Epithelial cell of esophagus (primary cell): ENCODE results near the gene MEG3.

Experiments used
- DNase-seq: peaks from one replicate; pipeline ENCODE4 v3.0.0; 2010; ENCODE audit warnings: low read depth
- H3K4me3 ChIP-seq: 2 replicates; pipeline ENCODE4 v1.5.1; 2011; ENCODE audit warnings: mild to moderate bottlenecking, low read length, control low read depth
- TF ChIP-seq, protein P1 (sequence below): IDR thresholded peaks from 2 replicates; pipeline ENCODE4 v1.5.1; 2011; ENCODE audit warnings: low read depth, mild to moderate bottlenecking, low read length, control low read depth, inconsistent platforms; ENCODE audit not compliant: insufficient read depth; ENCODE audit errors: missing control alignments

The MEG3 gene

DNA sequence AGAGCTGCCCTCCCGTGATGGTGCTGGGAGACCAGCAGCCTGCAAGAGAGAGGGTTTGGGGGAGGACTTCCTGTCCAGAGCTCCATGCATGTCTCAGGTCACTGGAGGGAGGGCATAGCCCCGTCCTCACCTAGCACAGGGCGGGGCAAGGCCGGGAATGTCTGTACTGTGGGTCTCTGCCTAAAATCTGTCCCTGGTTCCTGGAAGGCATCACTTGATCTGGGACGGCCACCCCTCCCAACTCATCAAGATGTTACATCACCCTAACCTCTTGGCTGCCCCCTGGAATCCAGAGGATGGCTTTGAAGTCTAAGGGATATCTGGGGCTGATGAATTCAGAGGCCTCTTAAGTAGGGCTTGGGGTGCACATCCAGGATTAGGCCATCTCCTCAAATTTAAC is 37.0 kb upstream of the MEG3 start:
- DNase-seq: no peak
- H3K4me3 ChIP-seq: no peak overlapping the region
- TF ChIP-seq, protein P1, sequence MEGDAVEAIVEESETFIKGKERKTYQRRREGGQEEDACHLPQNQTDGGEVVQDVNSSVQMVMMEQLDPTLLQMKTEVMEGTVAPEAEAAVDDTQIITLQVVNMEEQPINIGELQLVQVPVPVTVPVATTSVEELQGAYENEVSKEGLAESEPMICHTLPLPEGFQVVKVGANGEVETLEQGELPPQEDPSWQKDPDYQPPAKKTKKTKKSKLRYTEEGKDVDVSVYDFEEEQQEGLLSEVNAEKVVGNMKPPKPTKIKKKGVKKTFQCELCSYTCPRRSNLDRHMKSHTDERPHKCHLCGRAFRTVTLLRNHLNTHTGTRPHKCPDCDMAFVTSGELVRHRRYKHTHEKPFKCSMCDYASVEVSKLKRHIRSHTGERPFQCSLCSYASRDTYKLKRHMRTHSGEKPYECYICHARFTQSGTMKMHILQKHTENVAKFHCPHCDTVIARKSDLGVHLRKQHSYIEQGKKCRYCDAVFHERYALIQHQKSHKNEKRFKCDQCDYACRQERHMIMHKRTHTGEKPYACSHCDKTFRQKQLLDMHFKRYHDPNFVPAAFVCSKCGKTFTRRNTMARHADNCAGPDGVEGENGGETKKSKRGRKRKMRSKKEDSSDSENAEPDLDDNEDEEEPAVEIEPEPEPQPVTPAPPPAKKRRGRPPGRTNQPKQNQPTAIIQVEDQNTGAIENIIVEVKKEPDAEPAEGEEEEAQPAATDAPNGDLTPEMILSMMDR: no peak

DNA sequence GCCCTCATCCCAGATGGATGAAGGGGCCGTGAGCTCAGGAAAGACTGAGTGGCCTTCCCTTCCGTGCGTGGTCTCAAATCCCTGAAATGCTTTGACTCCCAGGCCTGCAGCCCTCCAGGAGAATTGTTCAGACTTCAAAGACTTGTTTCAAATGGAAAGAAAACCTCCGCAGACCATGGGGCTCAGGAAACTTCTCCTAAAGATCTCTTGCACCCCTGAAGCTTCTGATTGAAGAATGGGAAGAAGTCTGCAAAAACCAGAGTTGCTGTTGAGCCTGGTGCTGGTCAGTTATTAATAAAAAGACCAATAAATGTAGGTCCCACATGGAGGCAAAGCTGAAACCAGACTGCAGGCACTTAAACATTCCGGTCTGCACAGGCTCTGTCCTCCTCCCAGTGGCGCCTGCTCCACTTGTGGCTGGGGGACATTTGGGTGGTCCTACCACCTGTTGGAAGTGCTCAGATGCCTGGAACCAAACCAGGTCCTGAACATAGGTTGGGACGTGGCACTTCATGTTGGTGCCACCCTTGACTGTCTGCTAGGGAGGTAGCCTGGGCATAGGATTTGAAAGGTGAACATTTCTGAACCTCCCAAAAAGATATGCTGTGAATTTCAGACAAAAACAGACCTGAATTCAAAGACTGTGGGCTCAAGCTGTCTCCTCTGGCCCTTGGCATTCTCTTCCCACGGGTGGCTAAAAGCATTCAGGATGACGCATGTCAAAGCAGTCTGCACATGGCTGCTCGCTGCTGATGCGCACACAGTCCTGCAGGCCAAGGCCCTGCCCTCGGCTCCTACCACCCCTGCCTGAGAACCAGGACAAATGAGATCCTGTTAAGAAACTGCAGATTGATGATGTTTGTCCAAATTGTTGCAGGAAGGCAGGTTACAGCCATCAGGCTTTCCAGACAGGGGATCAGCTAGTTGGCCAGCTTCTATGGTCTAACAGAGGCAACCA is 36.2 kb upstream of the MEG3 start:
- DNase-seq: no peak
- TF ChIP-seq, protein P1: no peak
- H3K4me3 ChIP-seq: no peak overlapping the region

DNA sequence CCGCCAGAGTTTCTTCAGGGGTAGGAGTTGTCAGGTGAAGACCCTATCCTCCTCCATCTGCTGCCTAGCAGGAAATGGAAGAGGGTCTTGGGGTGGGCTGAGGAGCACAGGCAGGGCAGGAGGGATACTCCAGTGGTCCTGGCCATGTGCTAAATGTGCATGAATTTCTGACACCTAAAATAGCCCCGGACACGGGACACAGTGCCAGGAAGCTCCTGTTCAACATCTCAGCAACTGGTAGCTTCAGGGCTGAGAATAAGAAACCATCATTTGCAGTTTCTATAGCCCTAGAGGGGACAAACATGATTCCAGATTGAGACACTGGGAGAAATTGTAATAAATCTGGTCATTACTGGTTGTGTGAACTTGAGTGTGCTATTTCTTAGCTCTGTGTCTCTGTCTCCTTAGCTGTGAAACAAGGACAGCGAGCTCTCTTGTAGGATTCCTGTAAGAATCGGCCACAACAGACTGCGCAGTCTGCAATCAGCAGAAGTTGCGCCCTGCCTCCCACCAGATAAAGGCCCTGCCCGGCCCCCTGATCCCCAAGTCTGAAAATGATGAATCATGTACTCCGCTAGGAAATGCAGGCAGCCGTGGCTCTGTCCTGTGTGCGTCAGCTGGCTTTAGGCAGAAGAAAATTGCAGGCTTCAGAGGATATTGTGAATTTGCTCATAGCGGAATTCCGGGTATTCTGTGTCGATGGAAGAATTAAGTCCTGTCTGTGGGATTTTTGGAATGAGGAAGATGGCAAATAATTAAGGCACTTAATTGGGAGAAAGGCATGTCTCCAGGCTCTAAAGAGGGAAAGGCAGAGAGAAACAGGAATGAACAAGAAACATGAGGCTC is 35.2 kb upstream of the MEG3 start:
- TF ChIP-seq, protein P1: no peak
- H3K4me3 ChIP-seq: no peak overlapping the region
- DNase-seq: peak; percentile 58

DNA sequence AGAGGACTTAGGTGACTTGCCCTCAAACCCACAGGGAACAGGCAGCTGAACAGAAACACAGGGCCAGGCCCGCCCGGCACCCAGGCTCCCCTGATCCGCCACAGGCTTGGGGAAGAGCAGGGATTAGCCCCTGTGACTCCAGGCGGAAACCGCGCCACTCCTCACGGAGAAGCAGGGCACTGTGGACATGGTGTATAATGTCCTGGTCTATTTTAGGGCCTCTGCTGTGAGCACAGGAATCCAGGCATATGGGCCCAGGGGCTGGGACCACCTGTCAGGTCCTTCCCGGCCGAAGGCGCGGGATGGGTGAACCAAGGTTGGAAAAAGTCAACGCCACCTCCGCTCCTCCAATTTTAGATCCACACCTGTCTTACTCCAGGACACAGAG is 34.6 kb upstream of the MEG3 start:
- H3K4me3 ChIP-seq: no peak overlapping the region
- no peak for DNase-seq
- TF ChIP-seq, protein P1: no peak

DNA sequence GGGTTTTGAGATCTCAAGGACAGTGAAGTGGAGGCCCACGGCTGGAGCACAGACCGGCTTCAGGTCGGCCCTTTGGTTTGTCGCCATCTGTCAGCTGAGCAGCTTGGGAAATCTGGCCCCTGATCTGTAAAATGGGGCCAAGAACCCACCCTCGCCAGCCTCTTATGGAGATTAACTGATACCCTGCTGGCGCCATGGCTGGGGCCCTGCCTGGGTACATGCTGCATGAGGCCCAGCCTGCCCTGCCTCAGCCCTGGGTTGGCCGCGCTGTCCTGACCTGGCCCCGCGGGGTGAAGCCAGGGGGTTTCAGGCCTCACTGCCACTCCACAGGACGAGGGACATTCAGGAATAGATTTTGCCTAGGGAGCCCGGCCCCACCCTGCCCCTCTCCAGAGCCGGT is 33.9 kb upstream of the MEG3 start:
- DNase-seq: no peak
- no peak overlapping the region for H3K4me3 ChIP-seq
- TF ChIP-seq, protein P1: no peak

DNA sequence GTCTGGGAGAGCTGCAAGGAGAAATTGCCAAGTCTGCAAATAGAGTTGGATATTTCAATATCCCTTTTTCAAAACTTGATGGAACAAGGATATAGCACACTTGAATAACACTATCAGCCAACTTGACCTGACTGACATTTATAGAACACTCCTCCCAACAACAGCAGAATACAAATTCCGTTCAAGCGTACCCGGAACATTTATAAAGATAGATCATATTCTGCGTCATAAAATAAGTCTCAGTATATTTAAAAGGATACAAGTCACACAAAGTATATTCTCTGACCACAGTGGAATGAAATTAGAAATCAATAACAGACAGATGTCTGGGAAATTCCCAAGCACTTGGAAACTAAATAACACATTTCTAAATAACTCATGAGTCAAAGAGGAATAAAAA is 29.0 kb upstream of the MEG3 start:
- TF ChIP-seq, protein P1: no peak
- DNase-seq: no peak
- H3K4me3 ChIP-seq: no peak overlapping the region
